ENCODE measurements around the gene CTRL.
"Not testable (repeated sequence)": the region's sequence is repeated elsewhere in the genome, so short reads cannot be mapped to it uniquely, and the experiment has no call there.

CTRL gene

DNA sequence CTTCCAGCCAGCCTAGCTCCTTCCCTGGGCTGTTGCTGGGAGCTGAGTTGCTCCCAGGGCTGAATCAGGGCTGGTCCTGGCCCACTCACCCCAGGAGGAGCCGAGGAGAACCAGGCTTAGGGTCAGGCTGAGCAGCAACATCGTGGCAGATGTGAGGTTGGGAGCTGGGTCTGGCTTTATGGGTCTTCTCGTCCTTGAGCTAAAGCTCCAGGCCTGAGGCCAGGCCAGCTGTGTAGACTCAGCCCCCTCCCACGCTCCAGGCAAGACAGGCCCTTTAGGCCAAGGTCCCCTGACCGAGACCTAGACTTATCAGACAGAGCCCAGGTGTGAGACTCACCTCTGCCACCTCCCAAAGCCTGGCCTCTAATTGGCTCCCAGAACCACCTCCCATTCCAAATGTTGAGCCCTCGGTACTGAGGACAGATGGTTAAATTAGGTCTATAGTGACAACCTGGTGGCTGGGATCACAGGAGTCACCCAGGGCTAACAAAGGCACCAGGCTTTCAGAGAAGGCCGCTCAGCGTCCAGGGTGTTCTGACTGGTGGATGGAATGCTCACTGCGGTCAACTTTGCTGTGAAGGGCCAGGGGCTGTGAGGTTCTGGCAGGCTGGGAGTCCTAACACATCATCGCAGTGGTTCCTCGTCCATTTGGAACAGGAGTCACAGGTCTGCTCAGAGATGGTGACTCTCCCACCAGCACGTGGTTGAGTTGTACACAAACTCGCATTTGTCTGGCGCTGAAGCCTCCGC is at the start of gene CTRL:
CTRL (minus strand) TSS at position 151 of the 750 bp plus-strand sequence; CDS start at position 141, 10 bp downstream.
- no peak for DNase-seq

DNA sequence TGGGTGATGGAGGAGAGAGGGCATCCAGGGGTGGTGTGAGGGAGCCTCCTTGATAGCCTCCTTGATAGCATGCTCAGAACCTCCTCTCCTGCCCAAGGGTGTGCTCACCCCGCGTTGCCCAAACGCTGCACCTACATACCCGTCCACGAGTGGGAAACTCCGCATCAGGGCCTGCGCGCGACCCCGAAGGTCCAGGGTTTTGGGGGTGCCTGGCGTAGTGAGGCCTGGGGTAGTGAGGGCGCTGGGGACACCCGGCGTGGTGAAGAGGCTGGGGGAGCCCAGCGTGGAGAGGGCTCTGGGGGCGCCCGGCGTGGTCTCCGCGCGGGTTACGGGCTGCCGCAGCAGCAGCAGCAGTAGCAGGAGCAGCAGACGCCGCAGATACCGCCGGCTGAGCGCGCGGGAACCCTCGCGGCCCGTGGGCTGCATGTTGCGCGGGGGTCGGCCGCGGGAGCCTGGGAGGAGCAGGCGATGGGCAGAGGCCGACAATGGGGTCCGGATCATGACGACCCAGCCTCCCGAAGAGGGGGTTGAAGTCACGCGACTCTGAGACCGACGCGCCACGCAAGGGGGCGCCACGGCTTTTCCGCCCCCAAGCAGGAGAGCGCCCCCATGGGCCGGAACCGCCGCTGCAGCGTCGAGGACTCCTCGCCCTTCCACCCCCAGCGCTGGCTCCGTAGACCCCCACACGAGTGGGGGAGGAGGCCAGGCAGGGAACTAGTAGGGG is 48.5 kb upstream of the CTRL start, which contains the start of gene DPEP3:
DPEP3 (minus strand) TSS at position 545 of the 724 bp plus-strand sequence; CDS start at position 426, 119 bp downstream.
- no peak for DNase-seq

- no peak for DNase-seq
Observed at GRCh38 chr16:67977469-67978227, 46.0 kb upstream of the CTRL start.

- DNase-seq: no peak
Observed at GRCh38 chr16:67977005-67977404, 45.3 kb upstream of the CTRL start.

DNA sequence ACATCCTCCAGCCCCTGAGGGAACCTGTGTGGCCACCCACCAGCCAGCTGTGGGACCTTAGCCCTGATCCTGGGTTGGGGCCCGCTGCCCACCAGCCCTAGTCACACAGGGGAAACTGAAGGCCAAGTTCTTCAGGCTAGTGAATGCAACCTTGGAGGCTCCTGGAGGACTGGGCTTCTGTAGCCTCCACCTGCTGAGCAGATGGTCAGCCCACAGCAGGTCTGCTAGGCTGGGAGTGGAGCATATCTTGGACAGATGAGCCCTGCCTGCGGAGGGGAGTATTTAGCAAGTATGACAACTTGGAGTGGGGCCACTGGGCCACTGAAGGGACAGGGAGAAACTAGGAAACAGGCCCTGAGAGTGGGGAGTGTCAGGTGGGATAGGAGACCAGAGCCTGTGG is 44.5 kb upstream of the CTRL start:
- DNase-seq: no peak

DNA sequence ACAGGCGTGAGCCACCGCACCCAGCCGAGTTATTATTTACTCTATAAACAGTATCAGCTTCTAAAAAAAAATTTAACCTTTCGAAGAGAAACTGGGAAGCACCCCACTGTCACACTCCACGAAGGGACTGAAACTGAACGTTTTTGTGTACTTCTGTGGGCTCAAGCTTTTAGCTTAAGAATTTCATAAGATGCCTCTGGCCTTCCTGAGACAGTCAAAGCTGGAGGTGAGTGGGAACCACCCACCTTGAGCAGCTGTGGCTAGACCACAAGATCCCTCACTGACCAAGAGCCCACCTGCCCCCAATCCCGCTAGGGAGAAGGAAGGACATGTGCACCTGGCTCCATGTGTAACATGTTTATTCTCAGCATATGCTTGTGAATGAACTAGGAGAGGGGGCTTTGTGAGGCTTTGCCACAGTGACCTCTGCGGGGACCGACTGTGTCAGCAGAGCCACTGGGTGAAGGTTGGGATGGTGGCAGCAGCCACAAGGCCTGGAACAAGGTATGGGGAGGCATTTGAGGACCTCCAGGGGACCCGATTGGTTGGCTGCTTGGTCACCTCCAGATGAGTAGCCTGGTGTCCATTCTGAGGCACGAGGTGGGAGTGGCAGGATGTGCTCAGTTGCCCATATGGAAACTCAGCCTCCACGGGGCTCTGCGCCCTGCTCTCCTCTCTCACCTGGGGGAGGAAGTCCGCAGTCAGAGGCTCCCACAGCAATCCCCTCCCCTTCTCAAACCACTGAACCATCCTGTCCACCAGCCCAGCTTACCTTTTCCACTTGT is 43.9 kb upstream of the CTRL start:
- DNase-seq: no peak

DNA sequence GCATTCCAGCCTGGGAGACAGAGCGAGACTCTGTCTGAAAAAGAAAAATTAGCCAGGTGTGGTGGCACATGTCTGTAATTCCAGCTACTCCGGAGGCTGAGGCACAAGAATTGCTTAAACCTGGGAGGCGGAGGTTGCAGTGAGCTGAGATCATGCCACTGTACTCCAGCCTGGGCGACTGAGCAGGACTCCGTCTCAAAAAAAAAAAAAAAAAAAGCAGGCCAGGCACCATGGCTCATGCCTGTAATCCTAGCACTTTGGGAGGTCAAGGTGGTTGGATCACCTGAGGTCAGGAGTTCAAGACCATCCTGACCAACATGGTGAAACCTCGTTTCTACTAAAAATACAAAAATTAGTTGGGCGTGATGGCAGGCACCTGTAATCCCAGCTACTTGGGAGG is 40.6 kb upstream of the CTRL start:
- not testable (repeated sequence) for DNase-seq

DNA sequence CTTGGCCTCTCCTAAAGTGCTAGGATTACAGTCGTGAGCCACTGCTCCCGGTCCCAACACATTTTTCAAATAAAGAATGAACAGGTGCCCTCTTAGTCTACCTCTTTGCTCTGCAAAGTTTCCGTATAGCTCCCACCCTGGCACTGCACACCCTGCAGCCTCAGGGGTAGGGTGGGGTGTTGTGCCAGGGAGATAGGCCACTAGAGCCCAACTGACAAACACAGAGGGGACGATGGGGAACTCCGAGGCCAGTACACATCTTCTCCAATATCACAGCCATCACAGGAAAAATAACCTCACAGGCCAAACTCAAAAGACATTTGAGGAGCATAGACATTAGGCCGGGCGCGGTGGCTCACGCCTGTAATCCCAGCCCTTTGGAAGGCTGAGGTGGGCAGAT is 39.4 kb upstream of the CTRL start:
- no peak for DNase-seq

DNA sequence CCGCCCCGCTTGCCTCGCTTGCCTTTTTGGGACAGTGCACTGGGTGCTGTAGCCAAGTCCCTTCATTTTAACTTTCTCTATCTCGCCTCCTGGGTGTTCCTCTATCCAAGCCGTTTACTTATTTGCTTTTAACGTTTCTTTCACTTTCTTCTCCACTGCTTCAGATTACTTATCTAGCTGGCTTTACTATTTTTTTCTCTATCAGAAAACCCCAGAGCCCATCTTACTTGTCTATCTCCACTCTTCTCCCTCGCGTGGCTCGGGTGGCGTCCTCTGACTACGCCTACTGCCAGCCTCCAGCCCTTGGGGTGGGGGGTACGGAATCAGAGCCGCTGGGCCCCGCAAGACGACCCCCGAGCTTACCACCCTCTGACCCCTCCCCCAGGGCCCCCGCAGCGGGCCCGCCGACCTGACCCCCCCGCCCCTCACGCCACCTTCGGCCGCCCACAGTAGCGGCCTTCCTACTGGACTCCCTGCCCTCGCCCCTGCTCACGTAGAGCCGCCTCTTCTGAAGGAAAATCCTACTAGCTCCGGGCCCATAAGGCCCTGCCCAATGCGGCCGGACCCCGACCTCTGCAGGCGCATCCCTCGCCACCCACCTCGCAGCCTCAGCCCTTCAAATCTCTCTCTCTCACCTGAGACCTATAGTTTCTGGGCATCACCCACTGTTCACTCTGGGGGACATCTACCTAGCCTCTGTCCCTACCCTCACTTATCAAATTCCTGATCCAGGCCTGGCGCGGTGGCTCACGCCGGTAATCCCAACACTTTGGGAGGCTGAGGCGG is 37.8 kb upstream of the CTRL start:
- DNase-seq: no peak

DNA sequence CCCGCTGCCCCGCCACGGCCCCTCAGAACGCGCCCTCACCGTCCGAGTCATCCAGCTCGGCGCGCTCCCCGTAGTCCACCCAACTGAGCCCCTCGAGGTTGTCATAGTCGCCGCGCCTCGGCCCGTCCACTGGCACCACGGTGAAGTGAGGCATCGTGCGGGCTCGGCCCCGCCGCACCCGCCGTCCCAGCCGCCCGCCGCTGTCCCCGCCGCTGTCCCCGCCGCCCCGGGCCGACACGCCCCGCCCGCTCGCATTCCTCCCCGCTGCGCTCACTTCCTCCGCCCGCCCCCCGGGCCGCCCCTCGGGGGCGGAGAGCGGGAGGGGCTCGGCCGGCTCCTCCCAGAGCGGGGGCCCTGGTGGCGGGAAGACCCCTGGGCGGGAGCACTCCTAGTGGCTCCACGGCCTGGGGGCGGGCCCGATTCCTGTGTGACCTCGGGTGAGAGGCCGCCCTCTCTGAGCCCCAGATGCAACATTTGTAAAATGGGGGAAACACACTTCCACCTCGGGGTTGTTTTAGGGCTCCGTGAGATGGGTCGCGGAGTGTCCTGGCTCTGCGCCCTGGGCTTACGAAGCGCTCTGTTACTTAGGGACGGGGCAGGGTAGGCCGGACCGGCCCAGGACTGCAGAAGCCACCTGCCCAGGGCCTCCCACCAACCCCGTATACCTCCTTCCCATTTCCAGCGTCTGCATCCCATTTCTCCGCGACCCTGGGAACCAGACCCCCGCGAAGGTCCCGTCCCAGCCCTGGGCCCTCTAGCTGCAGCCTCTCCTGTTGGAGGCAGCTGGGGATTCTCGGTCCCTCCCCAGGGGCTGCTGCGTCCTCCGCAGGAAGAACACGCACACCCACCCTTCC is 37.0 kb upstream of the CTRL start, which contains the start of gene SLC12A4:
SLC12A4 (minus strand) TSS at position 238 of the 854 bp plus-strand sequence; CDS start at position 154, 84 bp downstream.
- peak; percentile 89 for DNase-seq

GRCh38 chr16:67967958-67968399 is 36.3 kb upstream of the CTRL start:
- peak; percentile 30 for DNase-seq

DNA sequence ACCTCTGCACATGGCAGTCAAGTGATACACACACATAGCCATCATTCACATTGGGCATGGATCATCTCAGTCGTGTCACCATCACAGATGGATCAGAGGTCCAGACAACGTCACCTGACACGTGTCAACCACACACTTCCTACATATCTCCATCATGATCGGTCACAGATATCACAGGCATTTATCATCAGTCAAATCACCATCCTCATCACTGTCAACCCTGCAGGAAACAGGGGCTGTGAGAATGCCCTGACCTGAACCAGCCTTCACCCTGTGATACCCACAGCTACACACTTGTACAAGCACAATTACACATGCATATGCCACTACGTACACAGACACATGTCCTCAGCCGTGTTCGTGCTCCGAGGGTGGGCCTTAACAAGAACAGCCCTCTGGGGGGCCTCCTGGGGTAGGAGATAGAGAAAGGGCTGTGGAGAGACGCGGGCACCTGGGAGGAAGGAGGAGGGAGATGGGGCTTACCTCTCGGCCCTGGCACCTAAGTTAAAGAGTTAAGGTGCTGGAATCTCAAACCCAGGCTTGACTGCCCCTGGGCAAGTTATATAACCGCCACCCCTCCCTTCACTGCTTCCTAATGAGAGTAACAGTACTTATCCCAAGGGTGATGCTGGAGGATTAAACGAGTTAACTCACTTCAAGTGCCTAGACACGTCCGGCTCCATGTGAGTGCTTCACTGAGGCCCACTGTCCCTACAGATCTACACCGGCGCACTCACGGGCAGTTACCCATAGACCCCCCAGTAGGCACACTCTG is 35.7 kb upstream of the CTRL start:
- peak; percentile 45 for DNase-seq

DNA sequence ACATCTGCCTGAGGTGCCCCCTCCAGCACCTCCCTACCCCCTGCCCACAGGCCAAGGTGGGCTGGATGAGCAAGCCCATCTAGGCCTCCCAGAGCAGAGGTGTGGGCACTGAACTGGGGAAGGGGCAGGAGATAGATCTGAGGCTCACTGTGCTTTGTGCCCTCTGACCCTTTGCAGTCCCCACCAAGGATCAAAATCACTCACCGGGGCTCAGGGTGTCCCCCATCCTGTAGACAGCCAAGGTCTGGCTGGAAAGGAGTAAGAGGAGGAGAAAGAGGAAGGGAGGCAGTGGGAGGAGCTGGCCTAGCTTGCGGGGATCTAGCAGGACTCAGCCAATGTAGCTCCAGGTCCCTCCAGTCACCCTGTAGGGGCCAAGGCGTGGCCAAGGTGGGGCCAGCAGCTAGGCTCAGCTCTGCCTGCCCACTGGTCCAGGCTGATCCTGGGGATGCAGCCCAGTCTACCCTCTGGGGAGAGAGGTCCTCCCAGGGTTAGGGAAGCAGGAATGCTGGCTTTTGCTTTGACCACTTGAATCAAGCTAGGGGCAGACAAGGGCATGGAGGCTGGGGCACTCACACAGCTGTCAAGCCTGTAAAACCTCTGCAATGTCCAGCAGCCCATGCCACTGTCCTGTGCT is 35.0 kb upstream of the CTRL start:
- DNase-seq: peak; percentile 75

DNA sequence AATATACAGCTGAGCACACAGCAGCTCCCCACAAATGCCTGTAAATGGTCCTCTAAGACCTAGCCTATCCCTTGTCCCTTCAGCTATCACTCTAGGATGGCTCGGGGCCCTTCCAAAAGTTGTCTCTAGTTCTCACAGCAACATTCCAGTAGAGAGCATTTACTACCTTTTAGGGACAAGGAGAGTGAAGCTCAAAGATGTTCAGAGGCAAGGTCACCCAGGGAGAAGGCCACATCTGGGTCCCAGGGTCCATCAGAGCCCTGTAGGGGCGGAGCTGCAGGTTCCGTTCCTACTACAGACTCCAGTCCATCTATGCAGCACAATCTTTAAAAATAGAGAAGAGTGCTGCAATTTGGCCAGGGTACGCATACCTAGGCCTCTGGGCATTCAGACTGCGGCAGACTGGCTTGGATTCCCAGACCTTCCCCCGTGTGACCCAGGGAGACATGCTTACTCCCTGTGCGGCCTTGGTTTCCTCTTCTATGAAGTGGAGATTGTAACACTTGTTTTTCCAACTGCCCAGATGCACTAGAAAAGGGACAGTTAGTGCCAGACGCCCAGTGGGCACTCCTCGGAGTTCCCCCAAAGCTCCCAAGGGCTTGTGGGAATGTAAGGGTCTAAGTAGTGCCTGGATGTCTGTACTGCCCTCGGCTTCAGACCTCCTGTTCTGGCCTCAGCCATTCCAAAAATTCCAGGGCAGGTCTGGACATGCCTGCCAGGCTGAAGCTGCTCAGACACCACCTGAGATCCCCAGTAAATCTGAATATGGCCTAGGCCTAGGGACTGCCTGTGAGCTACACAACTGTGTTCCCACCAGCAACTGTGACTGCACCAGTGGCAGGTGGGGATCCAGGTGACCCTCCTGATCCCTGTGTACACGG is 34.2 kb upstream of the CTRL start:
- no peak for DNase-seq

DNA sequence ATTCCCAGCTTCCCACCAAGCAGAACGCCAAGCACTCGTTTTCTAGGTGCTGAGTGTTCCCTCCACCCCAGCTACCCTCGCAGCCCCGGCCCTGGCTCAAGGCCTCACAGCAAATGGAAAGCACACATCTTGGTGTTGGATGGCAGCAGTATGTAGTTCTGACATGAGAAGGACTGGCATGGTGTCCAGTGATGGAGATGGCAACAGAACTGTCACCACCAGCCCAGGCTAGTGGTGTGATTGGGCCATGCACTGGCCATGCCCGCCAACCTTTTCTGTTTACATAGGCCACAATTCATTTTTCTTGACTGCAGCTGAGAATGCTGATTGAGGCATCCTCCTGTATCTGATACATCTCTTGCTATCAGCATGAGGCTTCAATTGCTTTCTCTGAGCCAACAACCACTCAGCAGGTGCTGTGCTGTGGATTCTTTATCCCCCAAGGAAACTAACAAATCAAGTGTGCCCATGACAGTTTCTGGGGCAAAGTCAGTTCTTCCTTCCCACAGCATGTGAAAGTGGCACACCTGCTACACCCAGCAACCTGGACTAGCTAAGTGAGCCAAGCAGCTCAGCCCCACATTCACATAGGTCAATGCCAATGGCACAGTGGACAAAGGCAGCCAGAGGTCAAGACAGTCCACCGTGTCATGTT is 32.9 kb upstream of the CTRL start:
- no peak for DNase-seq

- no peak for DNase-seq
Observed at GRCh38 chr16:67963662-67964321, 32.1 kb upstream of the CTRL start.

- no peak for DNase-seq
Observed at GRCh38 chr16:67963292-67963661, 31.6 kb upstream of the CTRL start.
